ENCODE data around the gene TUBB2B.

DNA sequence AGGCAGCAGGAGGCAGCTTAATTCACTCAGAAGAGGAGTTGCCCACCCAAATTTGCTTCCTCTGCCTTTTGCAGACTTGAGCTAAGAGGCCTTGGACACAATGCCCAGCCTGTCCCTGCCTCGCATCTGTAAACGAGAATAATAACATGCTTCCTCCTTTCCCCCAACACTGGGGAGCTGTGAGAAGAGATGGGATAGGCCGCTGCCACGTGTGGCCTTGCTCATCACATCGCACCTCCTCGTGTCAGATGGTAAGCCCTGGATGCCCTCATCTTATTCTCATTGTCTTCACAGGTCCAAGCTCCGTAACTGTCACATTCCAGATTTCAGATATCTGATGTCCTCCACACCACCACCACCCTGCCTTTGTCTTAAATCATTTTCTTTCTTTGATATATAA, 13.1 kb upstream of the TUBB2B start:
- TF ChIP-seq GATA2 (IDR thresholded peaks at IDR 0.05; ENCODE audit: low read depth, low read length) (no peak), GATA3 (IDR thresholded peaks at IDR 0.05; ENCODE audit: low read depth, low read length) (no peak)
